BLaER1 treated with 17β-estradiol and CSF1 and Interleukin-3, amounts not matched to agents 10 nM and 100 nM (cell line): ENCODE data around the gene MEAF6.
"Not testable (repeated sequence)": the region's sequence is repeated elsewhere in the genome, so short reads cannot be mapped to it uniquely, and the experiment has no call there.

ENCODE experiments used
- H3K27ac ChIP-seq, 11 experiments: shearing (Covaris generic); formaldehyde crosslinking; 2 replicates each; pipeline ENCODE4 v1.8.1; 2022
- H3K27me3 ChIP-seq, 11 experiments: shearing (Covaris generic); formaldehyde crosslinking; 2 replicates each; pipeline ENCODE4 v1.8.1; 2022
- H3K36me3 ChIP-seq, 11 experiments: shearing (Covaris generic); formaldehyde crosslinking; 2 replicates each; pipeline ENCODE4 v1.8.1; 2022
- H3K4me1 ChIP-seq, 10 experiments: shearing (Covaris generic); formaldehyde crosslinking; 2 replicates each; pipeline ENCODE4 v1.8.1; 2022
- H3K4me2 ChIP-seq, 11 experiments: shearing (Covaris generic); formaldehyde crosslinking; 2 replicates each; pipeline ENCODE4 v1.8.1; 2022
- H3K4me3 ChIP-seq, 10 experiments: shearing (Covaris generic); formaldehyde crosslinking; 2 replicates each; pipeline ENCODE4 v1.8.1; 2022
- H3K9ac ChIP-seq, 11 experiments: shearing (Covaris generic); formaldehyde crosslinking; 2 replicates each; pipeline ENCODE4 v1.8.1; 2022
- H3K9me3 ChIP-seq, 11 experiments: shearing (Covaris generic); formaldehyde crosslinking; replicated peaks in 1 of 11; 2 replicates each; pipeline ENCODE4 v1.8.1; 2022
- H4K20me1 ChIP-seq, 11 experiments: shearing (Covaris generic); formaldehyde crosslinking; 2 replicates each; pipeline ENCODE4 v1.8.1; 2022
- Cebpa-rat ChIP-seq, 11 experiments: shearing (Covaris generic); IDR thresholded peaks; 2 replicates each; pipeline ENCODE4 v1.8.1; 2022

The MEAF6 gene

DNA sequence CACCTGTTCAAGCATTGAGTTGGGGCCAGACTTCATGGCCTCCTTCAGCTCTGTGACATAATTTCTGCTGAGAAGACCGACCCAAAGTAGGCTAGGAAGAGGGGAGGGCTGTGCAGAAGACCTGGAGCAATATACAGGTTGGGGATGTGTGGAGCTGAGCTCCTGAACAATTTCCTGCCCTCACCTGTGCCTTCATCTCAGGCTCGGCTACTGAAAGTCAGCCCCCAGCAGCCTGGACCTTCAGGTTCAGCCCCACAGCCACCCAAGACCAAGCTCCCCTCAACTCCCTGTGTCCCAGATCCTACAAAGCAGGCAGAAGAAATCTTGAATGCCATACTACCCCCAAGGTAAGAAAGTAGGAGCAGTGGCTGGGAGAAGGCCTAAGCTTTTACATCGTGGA, 42.8 kb upstream of the MEAF6 start:
- Histone ChIP-seq H4K20me1 (peaks cover 0 to 20% (median 12%) of the 10 kb centered on the region in 11 experiments; a peak in 15 of 22 replicates), H3K27ac (no peak overlapping the region), H3K4me2 (no peak overlapping the region), H3K36me3 (peaks cover 8 to 20% (median 13%) of the 10 kb centered on the region in 11 experiments), H3K9me3 (peaks cover 0 to 10% (median 5%) of the 10 kb centered on the region in 11 experiments; a peak in 10 of 22 replicates), H3K27me3 (no peaks in the 10 kb centered on the region), H3K9ac (no peak overlapping the region), H3K4me3 (no peak overlapping the region), H3K4me1 (peaks cover 10 to 24% (median 12%) of the 10 kb centered on the region in 10 experiments)
- no peak for TF ChIP-seq Cebpa-rat (IDR thresholded peaks at IDR 0.05)

DNA sequence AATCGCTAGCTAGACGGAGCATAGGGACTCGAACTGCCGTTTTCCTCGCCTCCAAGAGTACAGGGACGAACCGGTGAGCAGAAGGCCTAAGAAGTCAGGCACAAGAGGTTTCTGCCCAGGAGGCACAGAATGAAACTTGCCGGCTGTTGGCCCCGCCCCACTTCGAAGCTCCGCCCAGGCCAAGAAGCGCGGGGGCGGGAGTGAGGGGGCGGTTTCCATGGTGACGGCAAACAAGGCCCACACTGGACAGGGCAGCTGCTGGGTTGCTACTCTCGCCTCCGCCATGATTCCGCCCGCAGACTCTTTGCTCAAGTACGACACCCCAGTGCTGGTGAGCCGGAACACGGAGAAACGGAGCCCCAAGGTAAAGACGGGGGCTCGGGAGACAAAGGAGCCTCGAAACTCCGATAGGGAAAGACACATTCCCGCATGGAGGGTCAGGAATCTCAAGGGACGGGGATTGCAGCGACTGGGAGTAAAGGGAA, 42.2 kb upstream of the MEAF6 start, which contains the start of gene DNALI1:
Gene DNALI1 (plus strand): TSS at position 229 of the 485 bp plus-strand sequence. CDS start 55 bp downstream, at position 284.
- no peak within 1 kb of the TSS for H3K9ac ChIP-seq

DNA sequence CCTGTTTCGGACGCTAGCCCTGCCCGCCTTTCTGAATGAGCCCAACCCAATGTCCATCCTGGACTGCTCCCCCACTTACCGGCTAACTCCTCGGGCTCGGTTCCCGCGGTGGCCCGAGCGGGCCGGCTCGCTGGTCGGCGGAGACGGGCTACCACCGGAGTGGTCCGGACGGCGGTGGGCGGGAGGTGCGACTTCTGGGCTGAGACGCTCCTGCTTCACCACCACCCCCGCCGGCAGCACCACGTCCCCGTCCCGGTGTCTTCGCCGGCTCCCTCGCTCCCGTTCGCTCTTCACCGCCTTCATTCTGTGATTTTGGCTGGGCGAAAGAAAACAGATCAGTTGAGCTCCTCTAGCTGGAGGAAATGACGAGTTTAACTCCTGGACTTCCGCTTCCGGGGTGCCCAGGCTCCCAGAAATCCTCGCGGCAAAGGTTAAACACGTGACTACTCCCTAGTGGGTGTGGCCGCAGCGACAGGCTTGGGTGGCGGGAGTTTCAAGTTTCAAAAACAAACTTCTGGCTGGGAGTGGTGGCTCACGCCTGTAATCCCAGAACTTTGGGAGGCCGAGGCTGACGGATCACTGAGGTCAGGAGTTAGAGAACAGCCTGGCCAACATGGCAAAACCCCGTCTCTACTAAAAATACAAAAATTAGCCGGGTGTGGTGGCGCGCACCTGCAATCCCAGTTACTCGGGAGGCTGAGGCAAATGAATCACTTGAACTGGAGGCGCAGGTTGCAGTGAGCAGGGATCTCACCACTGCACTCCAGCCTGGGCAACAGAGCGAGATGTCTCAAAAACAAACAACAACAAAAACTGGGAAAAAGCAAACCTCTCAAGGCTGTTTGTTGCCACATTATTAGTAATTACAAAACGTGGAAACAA, 39.6 kb upstream of the MEAF6 start, which contains the start of gene SNIP1:
Gene SNIP1 (minus strand): TSS at position 367 of the 882 bp plus-strand sequence. CDS start 64 bp downstream, at position 303.
- Histone ChIP-seq H3K27ac (peak within 1 kb of the TSS; percentile 79 to 95 (median 90)), H3K27me3 (no peaks in the 10 kb centered on the region), H3K4me3 (peak within 1 kb of the TSS; percentile 77 to 100 (median 96)), H3K9ac (peak within 1 kb of the TSS; percentile 83 to 98 (median 94)), H3K36me3 (peaks cover 34 to 40% (median 36%) of the 10 kb centered on the region in 11 experiments), H4K20me1 (peaks cover 3 to 48% (median 38%) of the 10 kb centered on the region in 11 experiments; a peak in 18 of 22 replicates), H3K9me3 (peaks cover 0 to 10% (median 5%) of the 10 kb centered on the region in 11 experiments; a peak in 10 of 22 replicates), H3K4me2 (peak within 1 kb of the TSS; percentile 88 to 99 (median 95)), H3K4me1 (peaks cover 15 to 36% (median 27%) of the 10 kb centered on the region in 10 experiments)
- TF ChIP-seq Cebpa-rat (IDR thresholded peaks at IDR 0.05) = no peak

More for the DNA sequence above, 42.2 kb upstream of the MEAF6 start, which contains the start of gene DNALI1:
- H3K27me3 ChIP-seq = no peaks in the 10 kb centered on the region
- peaks cover 15 to 28% (median 17%) of the 10 kb centered on the region in 10 experiments for H3K4me1 ChIP-seq
- no peak for TF ChIP-seq Cebpa-rat (IDR thresholded peaks at IDR 0.05)
- H3K36me3 ChIP-seq = peaks cover 10 to 20% (median 13%) of the 10 kb centered on the region in 11 experiments; a peak in 21 of 22 replicates
- H3K4me2 ChIP-seq = peak within 1 kb of the TSS in 1 of 11 experiments; percentile 19; a peak in 1 of 22 replicates
- no peak within 1 kb of the TSS for H3K4me3 ChIP-seq
- peaks cover 0 to 10% (median 5%) of the 10 kb centered on the region in 11 experiments; a peak in 10 of 22 replicates for H3K9me3 ChIP-seq
- peaks cover 0 to 22% (median 19%) of the 10 kb centered on the region in 11 experiments; a peak in 15 of 22 replicates for H4K20me1 ChIP-seq
- no peak within 1 kb of the TSS for H3K27ac ChIP-seq

GRCh38 chr1:37553598-37553926, 39.0 kb upstream of the MEAF6 start:
- peaks cover 15 to 34% (median 25%) of the 10 kb centered on the region in 10 experiments for H3K4me1 ChIP-seq
- peaks cover 0 to 10% (median 5%) of the 10 kb centered on the region in 11 experiments; a peak in 10 of 22 replicates for H3K9me3 ChIP-seq
- H3K4me2 ChIP-seq = peak overlapping the region; percentile 88 to 99 (median 95)
- TF ChIP-seq Cebpa-rat (IDR thresholded peaks at IDR 0.05) = no peak
- peaks cover 40 to 46% (median 42%) of the 10 kb centered on the region in 11 experiments for H3K36me3 ChIP-seq
- H4K20me1 ChIP-seq = peaks cover 3 to 53% (median 40%) of the 10 kb centered on the region in 11 experiments; a peak in 18 of 22 replicates
- H3K27ac ChIP-seq = peak overlapping the region; percentile 79 to 95 (median 90)
- peak overlapping the region; percentile 83 to 98 (median 94) for H3K9ac ChIP-seq
- H3K4me3 ChIP-seq = peak overlapping the region; percentile 77 to 100 (median 96)
- no peaks in the 10 kb centered on the region for H3K27me3 ChIP-seq

- H3K27ac ChIP-seq = no peak overlapping the region
- H3K36me3 ChIP-seq = peaks cover 81 to 88% (median 85%) of the 10 kb centered on the region in 11 experiments
- H3K27me3 ChIP-seq = no peaks in the 10 kb centered on the region
- no peak for TF ChIP-seq Cebpa-rat (IDR thresholded peaks at IDR 0.05)
- peak overlapping the region in 4 of 11 experiments; percentile 6 to 49 (median 28); a peak in 2 of 22 replicates for H3K9ac ChIP-seq
- H4K20me1 ChIP-seq = peaks cover 8 to 84% (median 48%) of the 10 kb centered on the region in 11 experiments; a peak in 19 of 22 replicates
- H3K4me2 ChIP-seq = no peak overlapping the region
- peaks cover 15 to 32% (median 22%) of the 10 kb centered on the region in 10 experiments for H3K4me1 ChIP-seq
- peaks cover 0 to 5% (median under 1%) of the 10 kb centered on the region in 11 experiments; a peak in 9 of 22 replicates for H3K9me3 ChIP-seq
- H3K4me3 ChIP-seq = no peak overlapping the region
These were observed 34.8 kb upstream of the MEAF6 start for GRCh38 chr1:37549341-37549740.

- Histone ChIP-seq H3K9ac (no peak overlapping the region), H3K9me3 (0 out of 22 replicates have a peak, but pooled peaks cover 0 to 4% (median 0%) of the 10 kb centered on the region in 11 experiments), H3K4me1 (peaks cover 0 to 11% (median 4%) of the 10 kb centered on the region in 10 experiments; a peak in 5 of 20 replicates), H3K4me2 (no peak overlapping the region), H3K4me3 (no peak overlapping the region), H4K20me1 (peaks cover 9 to 79% (median 29%) of the 10 kb centered on the region in 11 experiments; a peak in 18 of 22 replicates), H3K27ac (no peak overlapping the region), H3K36me3 (peaks cover 89 to 100% (median 95%) of the 10 kb centered on the region in 11 experiments), H3K27me3 (no peaks in the 10 kb centered on the region)
- TF ChIP-seq Cebpa-rat (IDR thresholded peaks at IDR 0.05) = no peak
These were observed 30.5 kb upstream of the MEAF6 start for GRCh38 chr1:37545019-37545418.

- H3K9ac ChIP-seq = no peak overlapping the region
- H4K20me1 ChIP-seq = peaks cover 4 to 77% (median 32%) of the 10 kb centered on the region in 11 experiments; a peak in 18 of 22 replicates
- H3K27me3 ChIP-seq = no peaks in the 10 kb centered on the region
- peaks cover 89 to 100% (median 95%) of the 10 kb centered on the region in 11 experiments for H3K36me3 ChIP-seq
- TF ChIP-seq Cebpa-rat (IDR thresholded peaks at IDR 0.05) = no peak
- no peak overlapping the region for H3K4me3 ChIP-seq
- H3K9me3 ChIP-seq = 0 out of 22 replicates have a peak, but pooled peaks cover 0 to 4% (median 0%) of the 10 kb centered on the region in 11 experiments
- peaks cover 0 to 11% (median 0%) of the 10 kb centered on the region in 10 experiments; a peak in 3 of 20 replicates for H3K4me1 ChIP-seq
- no peak overlapping the region for H3K27ac ChIP-seq
- H3K4me2 ChIP-seq = no peak overlapping the region
These were observed 30.0 kb upstream of the MEAF6 start for GRCh38 chr1:37544530-37544929.

- no peak for TF ChIP-seq Cebpa-rat (IDR thresholded peaks at IDR 0.05)
- H3K4me2 ChIP-seq = no peak overlapping the region
These were observed 25.6 kb upstream of the MEAF6 start for GRCh38 chr1:37540036-37540785.

GRCh38 chr1:37539154-37539553, 24.6 kb upstream of the MEAF6 start:
- not testable (repeated sequence) for H3K4me2 ChIP-seq, H3K4me3 ChIP-seq, H3K9me3 ChIP-seq, H3K9ac ChIP-seq, H3K27ac ChIP-seq, H3K27me3 ChIP-seq
- peaks cover 5 to 74% (median 33%) of the 10 kb centered on the region in 11 experiments; a peak in 19 of 22 replicates for H4K20me1 ChIP-seq
- peaks cover 81 to 98% (median 90%) of the 10 kb centered on the region in 11 experiments for H3K36me3 ChIP-seq
- peaks cover 0 to 17% (median 7%) of the 10 kb centered on the region in 10 experiments; a peak in 10 of 20 replicates for H3K4me1 ChIP-seq

More at GRCh38 chr1:37540036-37540785, 25.6 kb upstream of the MEAF6 start:
- Histone ChIP-seq H3K9me3 (0 out of 22 replicates have a peak, but pooled peaks cover 0 to 4% (median 0%) of the 10 kb centered on the region in 11 experiments), H3K27me3 (no peaks in the 10 kb centered on the region), H3K4me3 (no peak overlapping the region), H4K20me1 (peaks cover 5 to 85% (median 35%) of the 10 kb centered on the region in 11 experiments; a peak in 19 of 22 replicates), H3K27ac (no peak overlapping the region), H3K4me1 (peaks cover 0 to 11% (median 0%) of the 10 kb centered on the region in 10 experiments; a peak in 3 of 20 replicates), H3K9ac (no peak overlapping the region), H3K36me3 (peaks cover 89 to 100% (median 96%) of the 10 kb centered on the region in 11 experiments)
